H9 (cell line): ENCODE results near the gene UHRF1. TPM values are rescaled to one million over a fixed set of nuclear protein-coding genes. Genes with fewer than 3 reads are reported as not detected.

Source experiments
- DNase-seq: peaks from one replicate; pipeline ENCODE4 v3.0.0-alpha.2; 2017
- H2AFZ ChIP-seq: one replicate; pipeline ENCODE4 v1.6.1; 2013; ENCODE audit warnings: mild to moderate bottlenecking, low read length, control low read depth, moderate library complexity
- H2AK5ac ChIP-seq: 2 replicates; pipeline ENCODE4 v1.6.1; 2013; ENCODE audit warnings: low read length, control low read depth, mixed read lengths; ENCODE audit not compliant: insufficient read length
- H2BK120ac ChIP-seq: one replicate; pipeline ENCODE4 v1.6.1; 2013; ENCODE audit warnings: low read depth, mild to moderate bottlenecking, low read length, control low read depth, inconsistent platforms; ENCODE audit not compliant: poor library complexity, severe bottlenecking
- H2BK12ac ChIP-seq: 2 replicates; pipeline ENCODE4 v1.6.1; 2013; ENCODE audit warnings: low read length, control low read depth, mixed read lengths, low read depth; ENCODE audit not compliant: insufficient read length
- H2BK15ac ChIP-seq: 2 replicates; pipeline ENCODE4 v1.6.1; 2013; ENCODE audit warnings: low read depth, low read length, control low read depth
- H2BK20ac ChIP-seq: one replicate; pipeline ENCODE4 v1.6.1; 2013; ENCODE audit warnings: low read depth, mild to moderate bottlenecking, low read length, control low read depth, inconsistent platforms; ENCODE audit not compliant: poor library complexity, severe bottlenecking
- H2BK5ac ChIP-seq: 2 replicates; pipeline ENCODE4 v1.6.1; 2013; ENCODE audit warnings: low read length, control low read depth, mixed read lengths; ENCODE audit not compliant: insufficient read length
- H3K14ac ChIP-seq: 2 replicates; pipeline ENCODE4 v1.6.1; 2013; ENCODE audit warnings: low read length, control low read depth; ENCODE audit not compliant: insufficient read depth
- H3K18ac ChIP-seq: 2 replicates; pipeline ENCODE4 v1.6.1; 2013; ENCODE audit warnings: low read depth, mild to moderate bottlenecking, mixed read lengths, low read length, control low read depth; ENCODE audit not compliant: insufficient read length
- H3K23ac ChIP-seq: 2 replicates; pipeline ENCODE4 v1.6.1; 2013; ENCODE audit warnings: low read length, control low read depth, mixed read lengths, low read depth; ENCODE audit not compliant: insufficient read length
- H3K23me2 ChIP-seq: 2 replicates; pipeline ENCODE4 v1.6.1; 2013; ENCODE audit warnings: low read depth, mild to moderate bottlenecking, mixed read lengths, low read length, control low read depth; ENCODE audit not compliant: insufficient read length, poor library complexity, severe bottlenecking
- H3K27ac ChIP-seq: 2 replicates; pipeline ENCODE4 v1.5.1; 2013; ENCODE audit warnings: low read length, control low read depth, mixed read lengths, low read depth; ENCODE audit not compliant: insufficient read length
- H3K27me3 ChIP-seq: 2 replicates; pipeline ENCODE4 v1.6.1; 2013; ENCODE audit warnings: low read length, control low read depth, inconsistent platforms; ENCODE audit not compliant: insufficient read depth
- H3K4ac ChIP-seq: 2 replicates; pipeline ENCODE4 v1.6.1; 2013; ENCODE audit warnings: low read depth, mild to moderate bottlenecking, control low read depth, inconsistent platforms, low read length, moderate library complexity
- H3K4me1 ChIP-seq: 2 replicates; pipeline ENCODE4 v1.6.1; 2013; ENCODE audit warnings: low read length, control low read depth, inconsistent platforms; ENCODE audit not compliant: insufficient read depth
- H3K4me2 ChIP-seq: 2 replicates; pipeline ENCODE4 v1.6.1; 2013; ENCODE audit warnings: low read length, control low read depth, mixed read lengths; ENCODE audit not compliant: insufficient read length, insufficient read depth
- H3K56ac ChIP-seq: 2 replicates; pipeline ENCODE4 v1.6.1; 2013; ENCODE audit warnings: low read depth, mild to moderate bottlenecking, mixed read lengths, low read length, control low read depth; ENCODE audit not compliant: insufficient read length
- H3K79me1 ChIP-seq: 2 replicates; pipeline ENCODE4 v1.6.1; 2013; ENCODE audit warnings: low read depth, mild to moderate bottlenecking, moderate library complexity, low read length, control low read depth, inconsistent platforms; ENCODE audit not compliant: insufficient read depth, poor library complexity, severe bottlenecking
- H3K79me2 ChIP-seq: 2 replicates; pipeline ENCODE4 v1.6.1; 2013; ENCODE audit warnings: low read length, control low read depth, inconsistent platforms; ENCODE audit not compliant: insufficient read depth
- H3K9ac ChIP-seq: 2 replicates; pipeline ENCODE4 v1.6.1; 2013; ENCODE audit warnings: low read length, control low read depth, mixed read lengths; ENCODE audit not compliant: insufficient read length; ENCODE audit errors: extremely low read depth
- H3K9me3 ChIP-seq: one replicate; pipeline ENCODE4 v1.6.1; 2013; ENCODE audit warnings: low read depth, low read length, inconsistent platforms; ENCODE audit not compliant: control insufficient read depth
- H3T11ph ChIP-seq: one replicate; pipeline ENCODE4 v1.6.1; 2013; ENCODE audit warnings: mild to moderate bottlenecking, low read length, control low read depth, inconsistent platforms
- H4K20me1 ChIP-seq: one replicate; pipeline ENCODE4 v1.6.1; 2013; ENCODE audit not compliant: control insufficient read depth, insufficient read length, insufficient read depth
- H4K5ac ChIP-seq: 2 replicates; pipeline ENCODE4 v1.6.1; 2013; ENCODE audit warnings: low read depth, mild to moderate bottlenecking, mixed read lengths, low read length, control low read depth; ENCODE audit not compliant: insufficient read length
- H4K8ac ChIP-seq: replicated peaks from 2 replicates; pipeline ENCODE4 v1.6.1; 2013; ENCODE audit warnings: low read length, control low read depth, mixed read lengths, low read depth; ENCODE audit not compliant: insufficient read length
- H4K91ac ChIP-seq: 2 replicates; pipeline ENCODE4 v1.6.1; 2013; ENCODE audit warnings: low read depth, mild to moderate bottlenecking, moderate library complexity, mixed read lengths, low read length, control low read depth; ENCODE audit not compliant: insufficient read length
- H3K27ac Mint-ChIP-seq, 3 experiments: 2 replicates in 2 of 3; 3 replicates in 1 of 3; pipeline ENCODE4 v1.8.0; 2020 to 2021; ENCODE audit warnings: mixed read lengths in 3 of 3, mild to moderate bottlenecking in 1 of 3, moderate library complexity in 1 of 3
- H3K27me3 Mint-ChIP-seq: 2 replicates; pipeline ENCODE4 v1.8.0; 2021; ENCODE audit warnings: low read depth, mild to moderate bottlenecking, moderate library complexity, mixed read lengths
- H3K36me3 Mint-ChIP-seq, 3 experiments: 2 replicates in 2 of 3; 3 replicates in 1 of 3; pipeline ENCODE4 v1.8.0; 2020 to 2021; ENCODE audit warnings: low read depth in 3 of 3, mixed read lengths in 3 of 3; ENCODE audit not compliant: insufficient read depth in 1 of 3
- H3K4me1 Mint-ChIP-seq, 2 experiments: 2 replicates each; pipeline ENCODE4 v1.8.0; 2020; ENCODE audit warnings: mixed read lengths in 2 of 2
- H3K4me3 Mint-ChIP-seq, 2 experiments: 2 replicates in 1 of 2; 3 replicates in 1 of 2; pipeline ENCODE4 v1.8.0; 2020 to 2021; ENCODE audit warnings: mild to moderate bottlenecking in 2 of 2, mixed read lengths in 2 of 2, moderate library complexity in 1 of 2
- H3K9me3 Mint-ChIP-seq, 2 experiments: 2 replicates in 1 of 2; 3 replicates in 1 of 2; pipeline ENCODE4 v1.8.0; 2020; ENCODE audit warnings: mild to moderate bottlenecking in 2 of 2, mixed read lengths in 2 of 2, moderate library complexity in 1 of 2
- WGBS: extraction: QIAGEN DNeasy Blood & Tissue Kit; methylation state at CpG from one replicate; pipeline ENCODE4 v1.1.7; 2013; ENCODE audit warnings: missing lambda C conversion rate, low lambda C conversion rate, mixed read lengths; ENCODE audit not compliant: insufficient read length; ENCODE audit errors: extremely low coverage; 5-methylcytosine and 5-hydroxymethylcytosine counted together
- total RNA-seq: library from RNA; stranded (reverse); gene quantifications from 2 replicates; pipeline ENCODE4 v1.2.1, GENCODE V29; 2021
- TF ChIP-seq, protein P1 (sequence below): fragments of 200-600 bp; sonication (generic); conservative IDR thresholded peaks from 3 replicates; pipeline ENCODE4 v1.8.0; 2021; ENCODE audit warnings: antibody characterized with exemption, mild to moderate bottlenecking

The UHRF1 gene
- total RNA-seq, 1 experiment from 2014 or later = 106 TPM

GRCh38 chr19:4935444-4935843 is 26.1 kb downstream of the UHRF1 start:
- no peak overlapping the region for H3K27ac ChIP-seq
- no peaks in the 10 kb centered on the region for H4K20me1 ChIP-seq
- H3K23me2 ChIP-seq = no peaks in the 10 kb centered on the region
- no peak for DNase-seq
- no peaks in the 10 kb centered on the region for H3K79me1 ChIP-seq
- peaks cover 30 to 84% (median 72%) of the 10 kb centered on the region in 3 experiments for H3K36me3 Mint-ChIP-seq
- no peak overlapping the region for H3K4me3 Mint-ChIP-seq
- H2AK5ac ChIP-seq = no peak overlapping the region
- H3K4me1 Mint-ChIP-seq = no peaks in the 10 kb centered on the region
- no peak overlapping the region for H3K56ac ChIP-seq
- H4K5ac ChIP-seq = no peak overlapping the region
- H2BK12ac ChIP-seq = no peak overlapping the region
- no peaks in the 10 kb centered on the region for H3K9me3 Mint-ChIP-seq
- H2BK15ac ChIP-seq = no peak overlapping the region
- H4K91ac ChIP-seq = no peak overlapping the region
- TF ChIP-seq, protein P1, sequence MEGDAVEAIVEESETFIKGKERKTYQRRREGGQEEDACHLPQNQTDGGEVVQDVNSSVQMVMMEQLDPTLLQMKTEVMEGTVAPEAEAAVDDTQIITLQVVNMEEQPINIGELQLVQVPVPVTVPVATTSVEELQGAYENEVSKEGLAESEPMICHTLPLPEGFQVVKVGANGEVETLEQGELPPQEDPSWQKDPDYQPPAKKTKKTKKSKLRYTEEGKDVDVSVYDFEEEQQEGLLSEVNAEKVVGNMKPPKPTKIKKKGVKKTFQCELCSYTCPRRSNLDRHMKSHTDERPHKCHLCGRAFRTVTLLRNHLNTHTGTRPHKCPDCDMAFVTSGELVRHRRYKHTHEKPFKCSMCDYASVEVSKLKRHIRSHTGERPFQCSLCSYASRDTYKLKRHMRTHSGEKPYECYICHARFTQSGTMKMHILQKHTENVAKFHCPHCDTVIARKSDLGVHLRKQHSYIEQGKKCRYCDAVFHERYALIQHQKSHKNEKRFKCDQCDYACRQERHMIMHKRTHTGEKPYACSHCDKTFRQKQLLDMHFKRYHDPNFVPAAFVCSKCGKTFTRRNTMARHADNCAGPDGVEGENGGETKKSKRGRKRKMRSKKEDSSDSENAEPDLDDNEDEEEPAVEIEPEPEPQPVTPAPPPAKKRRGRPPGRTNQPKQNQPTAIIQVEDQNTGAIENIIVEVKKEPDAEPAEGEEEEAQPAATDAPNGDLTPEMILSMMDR = no peak
- no CpG with 5 or more reads among the region's 8 CpGs for WGBS
- no peak overlapping the region for H2BK5ac ChIP-seq
- H3K23ac ChIP-seq = no peak overlapping the region
- no peak overlapping the region for H2AFZ ChIP-seq
- no peaks in the 10 kb centered on the region for H3K9me3 ChIP-seq
- H3K27ac Mint-ChIP-seq = peak overlapping the region in 1 of 3 experiments; percentile 44; a peak in 1 of 7 replicates
- no peak overlapping the region for H3K4me2 ChIP-seq
- no peak overlapping the region for H3K14ac ChIP-seq
- no peaks in the 10 kb centered on the region for H3K4me1 ChIP-seq
- H2BK120ac ChIP-seq = no peak overlapping the region
- no peak overlapping the region for H2BK20ac ChIP-seq
- no peaks in the 10 kb centered on the region for H3K27me3 ChIP-seq
- no peak overlapping the region for H4K8ac ChIP-seq
- H3K4ac ChIP-seq = no peak overlapping the region
- H3K18ac ChIP-seq = no peak overlapping the region
- no peaks in the 10 kb centered on the region for H3K27me3 Mint-ChIP-seq
- H3K9ac ChIP-seq = no peak overlapping the region
- H3T11ph ChIP-seq = no peak overlapping the region
- H3K79me2 ChIP-seq = no peaks in the 10 kb centered on the region; the same call in 1 of the 2 replicates
